Measurements from ENCODE around the gene COL5A2. TPM values are rescaled to one million over a fixed set of nuclear protein-coding genes. Genes with fewer than 3 reads are reported as not detected.

The COL5A2 gene
- total RNA-seq, 1 donor from 2014 or later = 0.13 TPM

GRCh38 chr2:189192766-189193165 is 13.2 kb upstream of the COL5A2 start:
- Mint-ChIP-seq H3K27me3 (no peaks in the 10 kb centered on the region), H3K4me1 (no peaks in the 10 kb centered on the region), H3K36me3 (ENCODE audit: low read depth) (no peaks in the 10 kb centered on the region), H3K9me3 (peaks cover 2% of the 10 kb centered on the region), H3K27ac (no peak overlapping the region), H3K4me3 (no peak overlapping the region)
- no peak for TF ChIP-seq CTCF (IDR thresholded peaks at IDR 0.05)
- POLR2A ChIA-PET = no interaction called here
- CTCF ChIA-PET = no interaction called here
- no peak for ATAC-seq (ENCODE audit: low read depth)
- intact Hi-C loops (cut with micrococcal nuclease) = no loop called here
- no peak for DNase-seq

GRCh38 chr2:189191766-189192165 is 12.2 kb upstream of the COL5A2 start:
- H3K27me3 Mint-ChIP-seq = no peaks in the 10 kb centered on the region
- no peak for TF ChIP-seq CTCF (IDR thresholded peaks at IDR 0.05)
- H3K9me3 Mint-ChIP-seq = peaks cover 2% of the 10 kb centered on the region
- H3K4me3 Mint-ChIP-seq = no peak overlapping the region
- intact Hi-C loops (cut with micrococcal nuclease) = no loop called here
- H3K4me1 Mint-ChIP-seq = no peaks in the 10 kb centered on the region
- ChIA-PET CTCF (no interaction called here), POLR2A (no interaction called here)
- DNase-seq (no peak), ATAC-seq (ENCODE audit: low read depth) (no peak)
- no peaks in the 10 kb centered on the region for H3K36me3 Mint-ChIP-seq (ENCODE audit: low read depth)
- no peak overlapping the region for H3K27ac Mint-ChIP-seq

GRCh38 chr2:189190685-189191084 is 11.1 kb upstream of the COL5A2 start:
- intact Hi-C loops (cut with micrococcal nuclease) = no loop called here
- CTCF ChIA-PET = no interaction called here
- no peaks in the 10 kb centered on the region for H3K36me3 Mint-ChIP-seq (ENCODE audit: low read depth)

GRCh38 chr2:189188115-189188805 is 8.7 kb upstream of the COL5A2 start:
- intact Hi-C loops (cut with micrococcal nuclease) = no loop called here
- H3K4me3 Mint-ChIP-seq = no peak overlapping the region
- H3K36me3 Mint-ChIP-seq (ENCODE audit: low read depth) = no peaks in the 10 kb centered on the region
- no peaks in the 10 kb centered on the region for H3K9me3 Mint-ChIP-seq
- no peaks in the 10 kb centered on the region for H3K4me1 Mint-ChIP-seq
- POLR2A ChIA-PET = interaction anchor here (0.6 kb wide), 1 partner anchor 254 kb away, joined by 3 read pairs; no protein-coding TSS in a partner anchor
- H3K27ac Mint-ChIP-seq = no peak overlapping the region
- ATAC-seq (ENCODE audit: low read depth) = no peak
- no peak for TF ChIP-seq CTCF (IDR thresholded peaks at IDR 0.05)
- no peaks in the 10 kb centered on the region for H3K27me3 Mint-ChIP-seq
- CTCF ChIA-PET = no interaction called here
- no peak for DNase-seq

More at GRCh38 chr2:189190685-189191084, 11.1 kb upstream of the COL5A2 start:
- Mint-ChIP-seq H3K27ac (no peak overlapping the region), H3K9me3 (peaks cover under 1% of the 10 kb centered on the region), H3K27me3 (no peaks in the 10 kb centered on the region), H3K4me1 (no peaks in the 10 kb centered on the region), H3K4me3 (no peak overlapping the region)
- no peak for TF ChIP-seq CTCF (IDR thresholded peaks at IDR 0.05)
- ATAC-seq (ENCODE audit: low read depth) (no peak), DNase-seq (no peak)
- POLR2A ChIA-PET = no interaction called here

- ATAC-seq (ENCODE audit: low read depth) = no peak
These were observed 3.6 kb upstream of the COL5A2 start for GRCh38 chr2:189183170-189183569.

More at GRCh38 chr2:189183170-189183569, 3.6 kb upstream of the COL5A2 start:
- H3K9me3 Mint-ChIP-seq = no peaks in the 10 kb centered on the region
- no peaks in the 10 kb centered on the region for H3K4me1 Mint-ChIP-seq
- H3K27me3 Mint-ChIP-seq = peaks cover 14% of the 10 kb centered on the region
- POLR2A ChIA-PET = no interaction called here
- H3K27ac Mint-ChIP-seq = no peak overlapping the region
- TF ChIP-seq CTCF (IDR thresholded peaks at IDR 0.05) = no peak
- H3K4me3 Mint-ChIP-seq = no peak overlapping the region
- no peaks in the 10 kb centered on the region for H3K36me3 Mint-ChIP-seq (ENCODE audit: low read depth)
- CTCF ChIA-PET = no interaction called here
- no peak for DNase-seq
- intact Hi-C loops (cut with micrococcal nuclease) = no loop called here

All from activated B cell treated with CpG ODN at 0.5 μM for 24 hours (primary cell).